ENCODE results near the gene SRCIN1.
A peak's percentile ranks its signal among the peaks of the same experiment; 100 is the strongest.
"Not testable (repeated sequence)": the region's sequence is repeated elsewhere in the genome, so short reads cannot be mapped to it uniquely, and the experiment has no call there.

The SRCIN1 gene

DNA sequence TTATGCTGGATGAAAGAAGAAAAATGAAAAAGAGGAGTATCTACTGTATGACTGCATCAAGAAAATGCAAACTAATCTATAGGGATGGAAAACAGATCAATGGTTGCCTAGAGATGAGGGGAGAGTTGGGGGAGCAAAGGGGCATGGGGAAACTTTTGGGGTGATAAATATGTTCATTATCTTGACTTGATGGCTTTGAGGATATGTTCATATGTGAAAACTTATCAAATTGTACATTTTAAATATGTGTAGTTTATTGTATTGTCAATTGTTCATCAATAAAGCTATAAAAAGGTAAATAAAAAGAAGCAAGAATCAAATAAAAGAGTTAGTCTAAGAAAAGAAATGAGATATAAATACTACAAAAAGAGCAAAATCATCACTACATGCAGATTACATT, 19.7 kb upstream of the SRCIN1 start:
- no peak overlapping the region for H3K4me2 ChIP-seq (ENCODE audit: low read depth, low read length, poor library complexity, severe bottlenecking)
- H2AFZ ChIP-seq (ENCODE audit: low read depth, low read length, severe bottlenecking), result no peak overlapping the region
- no peak for TF ChIP-seq EZH2phosphoT487 (conservative IDR thresholded peaks at IDR 0.05; ENCODE audit: low read length)
- TF ChIP-seq, protein P1, sequence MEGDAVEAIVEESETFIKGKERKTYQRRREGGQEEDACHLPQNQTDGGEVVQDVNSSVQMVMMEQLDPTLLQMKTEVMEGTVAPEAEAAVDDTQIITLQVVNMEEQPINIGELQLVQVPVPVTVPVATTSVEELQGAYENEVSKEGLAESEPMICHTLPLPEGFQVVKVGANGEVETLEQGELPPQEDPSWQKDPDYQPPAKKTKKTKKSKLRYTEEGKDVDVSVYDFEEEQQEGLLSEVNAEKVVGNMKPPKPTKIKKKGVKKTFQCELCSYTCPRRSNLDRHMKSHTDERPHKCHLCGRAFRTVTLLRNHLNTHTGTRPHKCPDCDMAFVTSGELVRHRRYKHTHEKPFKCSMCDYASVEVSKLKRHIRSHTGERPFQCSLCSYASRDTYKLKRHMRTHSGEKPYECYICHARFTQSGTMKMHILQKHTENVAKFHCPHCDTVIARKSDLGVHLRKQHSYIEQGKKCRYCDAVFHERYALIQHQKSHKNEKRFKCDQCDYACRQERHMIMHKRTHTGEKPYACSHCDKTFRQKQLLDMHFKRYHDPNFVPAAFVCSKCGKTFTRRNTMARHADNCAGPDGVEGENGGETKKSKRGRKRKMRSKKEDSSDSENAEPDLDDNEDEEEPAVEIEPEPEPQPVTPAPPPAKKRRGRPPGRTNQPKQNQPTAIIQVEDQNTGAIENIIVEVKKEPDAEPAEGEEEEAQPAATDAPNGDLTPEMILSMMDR (IDR thresholded peaks at IDR 0.05; ENCODE audit: insufficient read depth, low read length, poor library complexity, severe bottlenecking), result no peak
- peaks cover 3% of the 10 kb centered on the region; the same call in 1 of the 2 replicates for H3F3A ChIP-seq (ENCODE audit: insufficient read depth)
- H3K9ac ChIP-seq (ENCODE audit: low read length), result no peak overlapping the region
- no peaks in the 10 kb centered on the region for H3K79me2 ChIP-seq (ENCODE audit: insufficient read depth, low read length)
- H4K20me1 ChIP-seq (ENCODE audit: low read depth, low read length), result no peaks in the 10 kb centered on the region
- no peak overlapping the region for H3K27ac ChIP-seq (ENCODE audit: low read depth, low read length)
- H3K9me3 ChIP-seq (ENCODE audit: insufficient read depth, low read length), result no peaks in the 10 kb centered on the region
- peaks cover 3% of the 10 kb centered on the region; the same call in 1 of the 2 replicates for H3K27me3 ChIP-seq (ENCODE audit: low read length)
- H3K9me2 ChIP-seq (replicated peaks; ENCODE audit: insufficient read depth, low read length), result no peaks in the 10 kb centered on the region
- no peak overlapping the region for H3K4me3 ChIP-seq (ENCODE audit: insufficient read depth, low read length, poor library complexity, severe bottlenecking)
- H3K36me3 ChIP-seq (ENCODE audit: low read length), result no peaks in the 10 kb centered on the region

DNA sequence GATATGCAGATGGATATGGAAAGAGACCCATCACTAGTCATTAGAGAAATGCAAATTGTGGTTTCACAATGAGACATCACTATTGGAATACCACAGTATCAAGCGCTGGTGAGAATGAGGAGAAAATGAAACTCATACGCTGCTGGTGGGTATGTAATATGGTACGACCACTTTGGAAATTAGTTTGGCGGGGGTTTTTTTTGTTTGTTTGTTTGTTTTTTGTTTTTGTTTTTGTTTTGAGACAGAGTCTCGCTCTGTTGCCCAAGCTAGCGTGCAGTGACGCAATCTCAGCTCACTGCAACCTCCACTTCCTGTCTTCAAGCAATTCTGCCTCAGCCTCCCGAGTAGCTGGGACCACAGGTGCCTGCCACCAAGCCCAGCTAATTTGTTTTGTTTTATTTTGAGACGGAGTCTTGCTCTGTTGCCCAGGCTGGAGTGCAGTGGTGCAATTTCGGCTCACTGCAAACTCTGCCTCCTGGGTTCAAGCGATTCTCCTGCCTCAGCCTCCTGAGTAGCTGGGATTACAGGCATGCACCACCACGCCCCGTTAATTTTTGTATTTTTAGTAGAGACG, 19.1 kb upstream of the SRCIN1 start:
- peak overlapping the region; percentile 6 for H3K4me2 ChIP-seq (ENCODE audit: low read depth, low read length, poor library complexity, severe bottlenecking)
- H3K4me3 ChIP-seq (ENCODE audit: insufficient read depth, low read length, poor library complexity, severe bottlenecking), result not testable (repeated sequence)

DNA sequence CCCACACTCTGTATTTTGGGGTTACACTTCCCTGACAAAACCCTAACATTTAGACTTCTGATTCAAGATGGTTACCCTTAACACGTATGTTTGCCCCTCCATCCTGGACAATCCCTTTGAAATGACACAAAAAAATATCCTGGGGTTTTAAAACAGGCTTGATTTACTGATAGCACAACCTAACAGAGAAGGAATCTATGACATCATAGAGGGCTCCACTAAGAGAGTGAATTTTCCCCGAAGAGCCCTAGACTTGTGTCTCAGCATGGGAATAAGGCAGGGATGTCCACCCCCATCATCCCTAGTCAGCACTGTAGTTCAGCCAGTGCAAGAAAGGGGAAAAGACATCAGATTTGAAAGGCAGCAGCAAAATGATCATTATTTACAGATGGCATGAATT, 15.8 kb upstream of the SRCIN1 start:
- peaks cover 3% of the 10 kb centered on the region; the same call in 1 of the 2 replicates for H3K27me3 ChIP-seq (ENCODE audit: low read length)
- no peaks in the 10 kb centered on the region for H3K9me2 ChIP-seq (replicated peaks; ENCODE audit: insufficient read depth, low read length)
- no peak for TF ChIP-seq EZH2phosphoT487 (conservative IDR thresholded peaks at IDR 0.05; ENCODE audit: low read length)
- TF ChIP-seq, protein P1 (IDR thresholded peaks at IDR 0.05; ENCODE audit: insufficient read depth, low read length, poor library complexity, severe bottlenecking), result no peak
- peaks cover 3% of the 10 kb centered on the region; the same call in 1 of the 2 replicates for H3F3A ChIP-seq (ENCODE audit: insufficient read depth)
- no peaks in the 10 kb centered on the region for H3K79me2 ChIP-seq (ENCODE audit: insufficient read depth, low read length)
- H3K27ac ChIP-seq (ENCODE audit: low read depth, low read length), result no peak overlapping the region
- H3K4me3 ChIP-seq (ENCODE audit: insufficient read depth, low read length, poor library complexity, severe bottlenecking), result no peak overlapping the region
- H2AFZ ChIP-seq (ENCODE audit: low read depth, low read length, severe bottlenecking), result no peak overlapping the region
- no peaks in the 10 kb centered on the region for H4K20me1 ChIP-seq (ENCODE audit: low read depth, low read length)
- H3K9ac ChIP-seq (ENCODE audit: low read length), result no peak overlapping the region
- H3K9me3 ChIP-seq (ENCODE audit: insufficient read depth, low read length), result no peaks in the 10 kb centered on the region
- H3K4me2 ChIP-seq (ENCODE audit: low read depth, low read length, poor library complexity, severe bottlenecking), result no peak overlapping the region
- H3K36me3 ChIP-seq (ENCODE audit: low read length), result no peaks in the 10 kb centered on the region

More for the DNA sequence above, 19.1 kb upstream of the SRCIN1 start:
- not testable (repeated sequence) for H3K27ac ChIP-seq (ENCODE audit: low read depth, low read length); H3K27me3 ChIP-seq (ENCODE audit: low read length); H3K9me2 ChIP-seq (replicated peaks; ENCODE audit: insufficient read depth, low read length); H3K36me3 ChIP-seq (ENCODE audit: low read length); H3K79me2 ChIP-seq (ENCODE audit: insufficient read depth, low read length); H3K9me3 ChIP-seq (ENCODE audit: insufficient read depth, low read length); H2AFZ ChIP-seq (ENCODE audit: low read depth, low read length, severe bottlenecking); H4K20me1 ChIP-seq (ENCODE audit: low read depth, low read length); H3K9ac ChIP-seq (ENCODE audit: low read length); H3F3A ChIP-seq (ENCODE audit: insufficient read depth)

DNA sequence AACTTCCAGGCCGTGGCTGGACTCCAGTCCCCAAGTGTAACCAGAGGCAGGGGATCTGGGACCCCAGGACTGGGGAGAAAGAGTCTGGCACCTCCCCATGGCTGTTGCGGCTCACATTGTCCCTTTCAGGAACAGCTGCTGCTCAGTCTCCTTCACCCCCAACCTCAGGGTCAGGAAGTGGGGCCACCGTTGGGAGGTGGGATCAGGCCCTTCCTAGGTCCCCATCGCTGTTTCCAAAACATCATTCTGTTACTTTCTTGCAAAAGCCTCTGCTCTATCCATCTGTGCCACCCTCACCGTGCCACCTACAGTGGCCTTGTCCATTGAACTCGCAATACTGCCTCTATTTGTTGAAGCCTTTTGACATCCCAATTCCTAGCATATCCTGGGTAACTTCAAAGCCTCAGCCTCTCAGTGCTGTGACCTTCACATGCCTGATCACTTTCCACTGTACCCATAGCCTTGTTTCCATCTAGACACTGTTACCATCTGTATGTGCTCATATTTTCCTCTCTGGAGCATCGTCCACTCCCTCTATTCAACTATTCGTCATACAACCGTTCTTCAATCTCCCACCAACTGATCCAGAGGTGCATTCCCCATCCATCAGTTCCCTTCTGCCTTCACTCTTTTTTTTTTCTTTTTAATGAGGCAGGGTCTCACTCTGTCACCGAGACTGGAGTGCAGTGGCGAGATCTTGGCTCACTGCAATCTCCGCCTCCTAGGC, 15.0 kb upstream of the SRCIN1 start:
- Histone ChIP-seq H3K4me3 (ENCODE audit: insufficient read depth, low read length, poor library complexity, severe bottlenecking) (no peak overlapping the region), H3K9ac (ENCODE audit: low read length) (no peak overlapping the region), H3K36me3 (ENCODE audit: low read length) (no peaks in the 10 kb centered on the region), H3K27me3 (ENCODE audit: low read length) (no peaks in the 10 kb centered on the region), H3K9me3 (ENCODE audit: insufficient read depth, low read length) (no peaks in the 10 kb centered on the region), H3K79me2 (ENCODE audit: insufficient read depth, low read length) (no peaks in the 10 kb centered on the region), H3K4me2 (ENCODE audit: low read depth, low read length, poor library complexity, severe bottlenecking) (no peak overlapping the region), H3F3A (ENCODE audit: insufficient read depth) (no peaks in the 10 kb centered on the region), H3K9me2 (replicated peaks; ENCODE audit: insufficient read depth, low read length) (no peaks in the 10 kb centered on the region), H2AFZ (ENCODE audit: low read depth, low read length, severe bottlenecking) (no peak overlapping the region), H3K27ac (ENCODE audit: low read depth, low read length) (no peak overlapping the region), H4K20me1 (ENCODE audit: low read depth, low read length) (no peaks in the 10 kb centered on the region)
- TF ChIP-seq EZH2phosphoT487 (conservative IDR thresholded peaks at IDR 0.05; ENCODE audit: low read length), result no peak
- TF ChIP-seq, protein P1 (IDR thresholded peaks at IDR 0.05; ENCODE audit: insufficient read depth, low read length, poor library complexity, severe bottlenecking), result no peak
